Left lung (tissue), 10 donors: ENCODE measurements around the gene NSMCE3. TPM values are rescaled to one million over a fixed set of nuclear protein-coding genes. Genes with fewer than 3 reads are reported as not detected.
"Not testable (repeated sequence)": the region's sequence is repeated elsewhere in the genome, so short reads cannot be mapped to it uniquely, and the experiment has no call there.

Experiments
- ATAC-seq: fragments of 200-7000 bp; cut with Tn5 transposase; one replicate; pipeline ENCODE4 v1.9.1; 2020; ENCODE audit warnings: moderate library complexity
- DNase-seq, 4 donors: peaks; one replicate each; pipeline ENCODE4 v3.0.0-alpha.2; 2013 to 2020
- H3K27ac ChIP-seq, 2 donors: fragments of 200-600 bp; sonication (generic) in 1 of 2; one replicate each; pipeline versions ENCODE4 v1.5.0 to v1.8.0; 2020 to 2021
- H3K27me3 ChIP-seq, 2 donors: fragments of 200-600 bp; sonication (generic) in 1 of 2; one replicate each; pipeline versions ENCODE4 v1.5.0 to v1.8.0; 2020 to 2021
- H3K36me3 ChIP-seq, 2 donors: fragments of 200-600 bp; sonication (generic) in 1 of 2; one replicate each; pipeline versions ENCODE4 v1.5.0 to v1.8.0; 2020 to 2021
- H3K4me1 ChIP-seq, 2 donors: fragments of 200-600 bp; one replicate each; pipeline ENCODE4 v1.8.0; 2021
- H3K4me3 ChIP-seq, 2 donors: fragments of 200-600 bp; sonication (generic) in 1 of 2; one replicate each; pipeline versions ENCODE4 v1.5.0 to v1.8.0; 2020 to 2021; ENCODE audit warnings: mild to moderate bottlenecking in 1 of 2
- H3K9me3 ChIP-seq, 2 donors: fragments of 200-600 bp; sonication (generic) in 1 of 2; one replicate each; pipeline versions ENCODE4 v1.5.0 to v1.8.0; 2020 to 2021
- intact Hi-C, 2 donors: fragments of 100-400 bp; cut with DNase I; formaldehyde crosslinking; loops; one replicate each; pipeline versions ENCODE4 v1.11.2 to v1.14.2; 2022
- polyA plus RNA-seq, 6 donors: library from polyadenylated mRNA; unstranded; fragments of 120-200 nt; gene quantifications; one replicate each; pipeline ENCODE4 v1.2.1, GENCODE V29; 2013; ENCODE audit not compliant: insufficient read length in 6 of 6
- total RNA-seq, 2 donors: library from RNA; stranded (reverse); fragmentation: NEBNext Ultra II Directional; extraction: Animal tissue kit (Norgen Biotek cat#: 25700); gene quantifications; one replicate each; pipeline ENCODE4 v1.2.1, GENCODE V29; 2021
- TF ChIP-seq, protein P1 (sequence below), 2 donors: fragments of 200-600 bp; sonication (generic) in 1 of 2; IDR thresholded peaks; one replicate each; pipeline versions ENCODE4 v1.5.0 to v1.8.0; 2021; ENCODE audit warnings: antibody characterized with exemption in 2 of 2
- donor health status: DM: no; HTN: yes; CAD: no.
- donor health status: DM: no; HTN: no; CAD: no.

Gene NSMCE3
- total and polyA plus RNA-seq, 8 donors: 5.8 to 9.1 (median 7.3) TPM

DNA sequence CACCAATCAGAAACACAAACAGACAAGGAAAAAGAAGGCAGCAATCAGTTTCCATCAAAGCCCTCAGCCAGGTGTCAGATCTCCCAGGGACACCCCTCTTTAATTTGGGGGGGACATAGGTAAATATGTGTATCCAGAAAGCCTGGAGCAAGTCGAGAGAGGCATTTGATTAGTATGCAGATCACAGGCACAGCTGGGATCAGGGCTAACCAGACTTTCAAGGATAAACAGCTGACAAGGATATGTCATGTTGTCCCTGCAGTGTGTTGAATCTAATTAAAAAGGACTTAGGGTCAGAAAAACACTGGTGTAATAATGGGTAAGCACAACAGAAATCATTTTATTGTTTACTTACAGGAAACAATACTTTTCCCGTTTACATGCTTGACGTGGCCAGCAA is 30.2 kb downstream of the NSMCE3 start:
- no peak overlapping the region for H3K4me3 ChIP-seq
- H3K36me3 ChIP-seq: no peaks in the 10 kb centered on the region
- intact Hi-C loops: no loop called here
- no peaks in the 10 kb centered on the region for H3K27me3 ChIP-seq
- no peak overlapping the region for H3K27ac ChIP-seq
- TF ChIP-seq, protein P1, sequence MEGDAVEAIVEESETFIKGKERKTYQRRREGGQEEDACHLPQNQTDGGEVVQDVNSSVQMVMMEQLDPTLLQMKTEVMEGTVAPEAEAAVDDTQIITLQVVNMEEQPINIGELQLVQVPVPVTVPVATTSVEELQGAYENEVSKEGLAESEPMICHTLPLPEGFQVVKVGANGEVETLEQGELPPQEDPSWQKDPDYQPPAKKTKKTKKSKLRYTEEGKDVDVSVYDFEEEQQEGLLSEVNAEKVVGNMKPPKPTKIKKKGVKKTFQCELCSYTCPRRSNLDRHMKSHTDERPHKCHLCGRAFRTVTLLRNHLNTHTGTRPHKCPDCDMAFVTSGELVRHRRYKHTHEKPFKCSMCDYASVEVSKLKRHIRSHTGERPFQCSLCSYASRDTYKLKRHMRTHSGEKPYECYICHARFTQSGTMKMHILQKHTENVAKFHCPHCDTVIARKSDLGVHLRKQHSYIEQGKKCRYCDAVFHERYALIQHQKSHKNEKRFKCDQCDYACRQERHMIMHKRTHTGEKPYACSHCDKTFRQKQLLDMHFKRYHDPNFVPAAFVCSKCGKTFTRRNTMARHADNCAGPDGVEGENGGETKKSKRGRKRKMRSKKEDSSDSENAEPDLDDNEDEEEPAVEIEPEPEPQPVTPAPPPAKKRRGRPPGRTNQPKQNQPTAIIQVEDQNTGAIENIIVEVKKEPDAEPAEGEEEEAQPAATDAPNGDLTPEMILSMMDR (IDR thresholded peaks at IDR 0.05): no peak
- DNase-seq: no peak
- no peaks in the 10 kb centered on the region for H3K4me1 ChIP-seq
- no peak for ATAC-seq
- peaks cover 0 to 6% of the 10 kb centered on the region in 2 donors for H3K9me3 ChIP-seq

- ATAC-seq (no peak), DNase-seq (no peak)
- Histone ChIP-seq H3K9me3 (peaks cover 0 to 6% of the 10 kb centered on the region in 2 donors), H3K27ac (no peak overlapping the region), H3K4me1 (no peaks in the 10 kb centered on the region), H3K27me3 (no peaks in the 10 kb centered on the region), H3K36me3 (no peaks in the 10 kb centered on the region), H3K4me3 (no peak overlapping the region)
- TF ChIP-seq, protein P1 (IDR thresholded peaks at IDR 0.05): no peak
- intact Hi-C loops: no loop called here
Measured at GRCh38 chr15:29233566-29233965, 36.1 kb downstream of the NSMCE3 start.

DNA sequence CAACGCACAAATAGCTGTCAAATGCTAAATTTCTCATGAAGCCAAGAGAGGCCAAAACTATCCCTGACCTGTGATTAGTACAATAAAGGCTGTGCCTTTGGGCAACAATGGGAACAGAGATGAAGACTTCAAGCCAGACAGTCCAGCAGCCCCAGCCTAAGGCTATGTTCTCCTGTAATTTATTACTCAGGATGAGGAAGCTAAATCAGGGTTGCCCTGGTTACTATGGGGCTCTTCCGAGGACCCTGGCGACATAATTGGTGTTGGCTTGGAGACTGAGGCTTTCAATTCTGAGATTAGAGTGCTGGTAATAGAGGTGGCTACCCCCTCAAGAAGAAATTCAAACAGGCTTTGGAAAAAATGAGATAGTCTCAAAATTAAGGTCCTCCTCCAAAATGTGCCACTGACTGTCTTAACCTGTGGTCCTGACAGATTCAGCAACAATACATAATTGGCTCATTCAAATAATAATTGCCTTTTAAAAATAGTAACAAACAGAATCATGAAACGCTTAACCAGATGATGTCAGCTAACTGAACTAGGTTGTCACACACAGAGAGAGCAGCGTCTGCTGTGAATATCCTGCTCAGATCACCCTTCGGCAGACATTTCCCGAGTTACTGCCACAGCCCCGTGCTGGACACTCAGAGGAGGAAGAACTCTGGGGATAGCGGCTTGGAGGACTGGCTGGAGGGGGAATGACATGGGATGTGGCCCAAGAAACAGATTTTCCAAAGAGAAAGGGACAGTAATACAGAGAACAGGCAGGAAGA is 43.0 kb downstream of the NSMCE3 start:
- Histone ChIP-seq H3K27me3 (no peaks in the 10 kb centered on the region), H3K36me3 (no peaks in the 10 kb centered on the region), H3K4me3 (no peak overlapping the region), H3K27ac (no peak overlapping the region), H3K9me3 (no peaks in the 10 kb centered on the region), H3K4me1 (no peaks in the 10 kb centered on the region)
- intact Hi-C loops: no loop called here
- TF ChIP-seq, protein P1 (IDR thresholded peaks at IDR 0.05): no peak
- ATAC-seq (no peak), DNase-seq (no peak)

- Histone ChIP-seq H3K36me3 (no peaks in the 10 kb centered on the region), H3K27ac (no peak overlapping the region), H3K27me3 (no peaks in the 10 kb centered on the region), H3K4me3 (no peak overlapping the region), H3K9me3 (no peaks in the 10 kb centered on the region), H3K4me1 (no peaks in the 10 kb centered on the region)
- TF ChIP-seq, protein P1 (IDR thresholded peaks at IDR 0.05): no peak
- intact Hi-C loops: no loop called here
- ATAC-seq (no peak), DNase-seq (peak in 3 of 4 donors; percentile 13 to 69 (median 48))
Measured at GRCh38 chr15:29225534-29226234, 43.9 kb downstream of the NSMCE3 start.

GRCh38 chr15:29224987-29225363 is 44.6 kb downstream of the NSMCE3 start:
- H3K36me3 ChIP-seq, H3K4me3 ChIP-seq, H3K27me3 ChIP-seq, H3K4me1 ChIP-seq, intact Hi-C loops, H3K27ac ChIP-seq, ATAC-seq, H3K9me3 ChIP-seq: not testable (repeated sequence)
- DNase-seq: peak in 1 of 4 donors; percentile 51

GRCh38 chr15:29224235-29224986 is 45.2 kb downstream of the NSMCE3 start:
- intact Hi-C loops, H3K27ac ChIP-seq, H3K4me1 ChIP-seq, H3K4me3 ChIP-seq, ATAC-seq, H3K27me3 ChIP-seq, H3K9me3 ChIP-seq, H3K36me3 ChIP-seq: not testable (repeated sequence)
- DNase-seq: peak in 1 of 4 donors; percentile 73
